ENCODE data around the gene ATG4B. TPM values are rescaled to one million over a fixed set of nuclear protein-coding genes. Genes with fewer than 3 reads are reported as not detected.

The ATG4B gene
- total and polyA plus RNA-seq, 11 donors, result 35.9 to 75.1 (median 48.3) TPM

DNA sequence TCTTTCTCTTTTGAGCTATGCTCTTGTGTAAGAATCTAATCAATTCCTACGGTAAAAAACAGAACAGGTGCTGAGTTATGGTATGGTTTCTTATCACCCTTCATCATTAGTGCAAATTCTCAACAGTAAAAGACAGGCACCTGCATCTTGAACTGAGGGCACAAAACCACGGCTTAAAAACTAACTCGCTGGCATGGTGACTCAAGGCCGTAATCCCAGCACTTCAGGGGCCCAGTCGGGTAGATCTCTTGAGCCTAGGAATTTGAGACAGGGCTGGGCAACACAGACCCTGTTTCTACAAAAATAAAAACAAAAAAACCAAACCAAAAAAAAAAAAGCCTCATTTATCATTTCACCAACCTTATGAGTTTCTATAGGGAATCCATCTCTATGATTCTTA lies 33.8 kb upstream of the ATG4B start:
- TF ChIP-seq POLR2A (IDR thresholded peaks at IDR 0.05), result no peak
- TF ChIP-seq, protein P1, sequence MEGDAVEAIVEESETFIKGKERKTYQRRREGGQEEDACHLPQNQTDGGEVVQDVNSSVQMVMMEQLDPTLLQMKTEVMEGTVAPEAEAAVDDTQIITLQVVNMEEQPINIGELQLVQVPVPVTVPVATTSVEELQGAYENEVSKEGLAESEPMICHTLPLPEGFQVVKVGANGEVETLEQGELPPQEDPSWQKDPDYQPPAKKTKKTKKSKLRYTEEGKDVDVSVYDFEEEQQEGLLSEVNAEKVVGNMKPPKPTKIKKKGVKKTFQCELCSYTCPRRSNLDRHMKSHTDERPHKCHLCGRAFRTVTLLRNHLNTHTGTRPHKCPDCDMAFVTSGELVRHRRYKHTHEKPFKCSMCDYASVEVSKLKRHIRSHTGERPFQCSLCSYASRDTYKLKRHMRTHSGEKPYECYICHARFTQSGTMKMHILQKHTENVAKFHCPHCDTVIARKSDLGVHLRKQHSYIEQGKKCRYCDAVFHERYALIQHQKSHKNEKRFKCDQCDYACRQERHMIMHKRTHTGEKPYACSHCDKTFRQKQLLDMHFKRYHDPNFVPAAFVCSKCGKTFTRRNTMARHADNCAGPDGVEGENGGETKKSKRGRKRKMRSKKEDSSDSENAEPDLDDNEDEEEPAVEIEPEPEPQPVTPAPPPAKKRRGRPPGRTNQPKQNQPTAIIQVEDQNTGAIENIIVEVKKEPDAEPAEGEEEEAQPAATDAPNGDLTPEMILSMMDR (IDR thresholded peaks at IDR 0.05), result no peak
- DNase-seq, result no peak
- Histone ChIP-seq H3K36me3 (peaks cover 0 to 81% (median 75%) of the 10 kb centered on the region in 9 donors), H3K27me3 (no peaks in the 10 kb centered on the region), H3K9me3 (no peaks in the 10 kb centered on the region), H3K27ac (no peak overlapping the region), H3K4me3 (no peak overlapping the region), H3K4me1 (peaks cover 0 to 3% (median 0%) of the 10 kb centered on the region in 12 donors)
- ATAC-seq, result no peak
- WGBS, 4 donors, result 79 to 90% (median 87%) methylated on average over 5 of the region's 5 CpGs
- intact Hi-C loops (cut with DNase I), result no loop called here

DNA sequence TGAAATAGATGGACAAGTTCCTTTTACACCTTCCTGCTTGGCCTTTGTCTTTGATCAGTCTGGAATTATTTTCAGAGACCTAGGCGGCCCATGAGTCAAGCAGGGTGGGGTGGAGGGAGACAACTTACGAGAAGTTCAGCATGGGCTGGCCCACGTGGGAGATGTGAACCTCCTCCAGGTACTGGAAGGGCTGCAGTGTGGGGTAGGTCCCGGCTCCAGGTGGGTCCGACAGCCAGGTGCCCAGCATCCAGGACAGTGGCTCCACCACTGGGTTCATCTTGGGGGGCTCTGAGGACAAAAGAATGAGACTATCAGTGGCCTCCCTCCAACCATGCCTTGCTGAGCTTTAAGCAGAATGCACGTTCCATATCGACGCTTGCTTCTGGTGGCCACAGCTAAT lies 31.3 kb upstream of the ATG4B start:
- no peak overlapping the region for H3K4me3 ChIP-seq
- peaks cover 0 to 57% (median 52%) of the 10 kb centered on the region in 9 donors for H3K36me3 ChIP-seq
- ATAC-seq (no peak), DNase-seq (no peak)
- H3K4me1 ChIP-seq, result peaks cover 0 to 22% (median 12%) of the 10 kb centered on the region in 12 donors
- no peak overlapping the region for H3K27ac ChIP-seq
- no peaks in the 10 kb centered on the region for H3K27me3 ChIP-seq
- WGBS, 4 donors, result 95 to 98% (median 96%) methylated on average over 8 of the region's 8 CpGs
- TF ChIP-seq, protein P1 (IDR thresholded peaks at IDR 0.05), result no peak
- TF ChIP-seq POLR2A (IDR thresholded peaks at IDR 0.05), result no peak
- no peaks in the 10 kb centered on the region for H3K9me3 ChIP-seq
- intact Hi-C loops (cut with DNase I), result no loop called here

DNA sequence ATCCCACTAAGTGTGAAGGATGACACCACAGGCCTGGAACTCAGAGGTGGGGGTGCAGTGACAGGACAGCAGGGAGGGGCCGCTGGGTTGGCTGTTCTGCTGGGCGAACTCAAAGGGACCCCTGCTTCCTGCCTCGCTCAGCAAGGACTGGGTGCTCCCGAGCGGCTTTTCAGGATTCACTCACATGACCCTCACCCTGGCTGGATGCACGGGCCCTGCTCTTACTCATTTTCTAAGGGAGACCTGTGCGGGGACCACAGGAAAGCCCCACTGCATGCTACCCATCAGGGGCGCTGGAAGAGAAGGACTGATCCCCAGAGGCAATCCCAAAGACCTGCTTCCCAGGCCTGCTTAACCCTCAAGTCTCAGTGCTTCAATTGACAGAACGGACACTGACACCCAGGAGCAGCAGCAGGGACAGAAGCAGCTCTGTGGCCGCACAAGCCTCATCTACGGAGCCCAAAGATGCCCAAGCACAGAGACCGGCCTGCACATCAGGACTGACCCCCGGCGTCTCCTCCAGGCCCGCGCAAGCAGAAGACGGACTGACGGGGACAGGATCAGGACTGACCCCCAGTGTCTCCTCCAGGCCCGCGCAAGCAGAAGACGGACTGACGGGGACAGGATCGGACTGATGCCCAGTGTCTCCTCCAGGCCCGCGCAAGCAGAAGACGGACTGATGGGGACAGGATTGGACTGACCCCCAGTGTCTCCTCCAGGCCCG lies 30.2 kb upstream of the ATG4B start:
- 90 to 97% (median 95%) methylated on average over 25 to 27 of the region's 27 CpGs for WGBS, 4 donors
- H3K4me3 ChIP-seq, result no peak overlapping the region
- H3K36me3 ChIP-seq, result peaks cover 0 to 46% (median 41%) of the 10 kb centered on the region in 9 donors
- intact Hi-C loops (cut with DNase I), result no loop called here
- no peaks in the 10 kb centered on the region for H3K9me3 ChIP-seq
- DNase-seq (no peak), ATAC-seq (no peak)
- H3K4me1 ChIP-seq, result peaks cover 0 to 22% (median 12%) of the 10 kb centered on the region in 12 donors
- H3K27ac ChIP-seq, result no peak overlapping the region
- TF ChIP-seq, protein P1 (IDR thresholded peaks at IDR 0.05), result no peak
- no peak for TF ChIP-seq POLR2A (IDR thresholded peaks at IDR 0.05)
- no peaks in the 10 kb centered on the region for H3K27me3 ChIP-seq

DNA sequence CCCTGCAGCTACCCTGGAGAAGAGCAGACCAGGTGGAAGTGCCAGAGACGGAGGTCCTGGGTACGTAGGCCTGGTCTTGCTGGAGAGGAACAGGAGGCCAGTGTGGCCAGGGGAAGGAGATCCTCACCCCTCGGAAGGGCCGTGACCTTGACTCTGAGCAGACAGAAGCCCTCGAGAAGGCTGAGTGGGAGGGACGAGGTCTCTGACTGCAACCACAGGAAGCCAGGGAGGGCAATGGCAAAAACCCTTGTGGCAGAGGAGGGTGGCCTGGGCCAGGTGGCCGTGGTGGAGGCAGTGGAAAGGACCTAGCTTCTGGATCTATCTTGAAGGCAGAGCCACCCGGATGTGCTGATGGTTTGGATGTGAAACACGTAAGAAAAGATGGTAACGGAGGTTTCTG lies 28.6 kb upstream of the ATG4B start:
- Histone ChIP-seq H3K4me3 (no peak overlapping the region), H3K27me3 (no peaks in the 10 kb centered on the region), H3K4me1 (peaks cover 0 to 34% (median 16%) of the 10 kb centered on the region in 12 donors), H3K9me3 (no peaks in the 10 kb centered on the region), H3K36me3 (peaks cover 0 to 38% (median 29%) of the 10 kb centered on the region in 9 donors), H3K27ac (no peak overlapping the region)
- 83 to 86% (median 86%) methylated on average over 10 of the region's 10 CpGs for WGBS, 4 donors
- intact Hi-C loops (cut with DNase I), result no loop called here
- TF ChIP-seq, protein P1 (IDR thresholded peaks at IDR 0.05), result no peak
- no peak for TF ChIP-seq POLR2A (IDR thresholded peaks at IDR 0.05)
- no peak for DNase-seq
- no peak for ATAC-seq

Measured in heart left ventricle (tissue), 16 donors.